Activated CD4-positive, alpha-beta T cell treated with anti-CD3 and anti-CD28 coated beads for 48 hours (primary cell): ENCODE measurements around the gene USP27X.

Experiments used
- DNase-seq: peaks from one replicate; pipeline ENCODE4 v3.0.0-alpha.2; 2020

The USP27X gene

GRCh38 chrX:49878834-49879655 is at the start of gene USP27X:
TSS of gene USP27X (plus strand) at chrX:49879484. CDS start at chrX:49880308, 824 bp downstream.
- peak; percentile 67 for DNase-seq

GRCh38 chrX:49838374-49838773 is 40.9 kb upstream of the USP27X start:
- peak; percentile 4 for DNase-seq

GRCh38 chrX:49840679-49841078 is 38.6 kb upstream of the USP27X start:
- peak; percentile 67 for DNase-seq

GRCh38 chrX:49842621-49843020 is 36.7 kb upstream of the USP27X start:
- no peak for DNase-seq

- no peak for DNase-seq
Observed at GRCh38 chrX:49844611-49845010, 34.7 kb upstream of the USP27X start.

- no peak for DNase-seq
Observed at GRCh38 chrX:49845701-49846403, 33.4 kb upstream of the USP27X start.

- no peak for DNase-seq
Observed at GRCh38 chrX:49846522-49846921, 32.8 kb upstream of the USP27X start.

GRCh38 chrX:49848275-49848674 is 31.0 kb upstream of the USP27X start:
- DNase-seq, result no peak

- DNase-seq, result no peak
Observed at GRCh38 chrX:49850028-49850427, 29.3 kb upstream of the USP27X start.

GRCh38 chrX:49853661-49854060 is 25.6 kb upstream of the USP27X start:
- no peak for DNase-seq

GRCh38 chrX:49856819-49857218 is 22.5 kb upstream of the USP27X start:
- no peak for DNase-seq

- no peak for DNase-seq
Observed at GRCh38 chrX:49858341-49858740, 20.9 kb upstream of the USP27X start.

GRCh38 chrX:49859491-49859890 is 19.8 kb upstream of the USP27X start:
- no peak for DNase-seq

GRCh38 chrX:49860867-49861535 is 18.3 kb upstream of the USP27X start:
- DNase-seq, result no peak

- no peak for DNase-seq
Observed at GRCh38 chrX:49862093-49862492, 17.2 kb upstream of the USP27X start.

GRCh38 chrX:49868739-49869138 is 10.5 kb upstream of the USP27X start:
- no peak for DNase-seq

- DNase-seq, result peak; percentile 24
Observed at GRCh38 chrX:49876750-49877149, 2.5 kb upstream of the USP27X start.

- DNase-seq, result no peak
Observed at GRCh38 chrX:49877397-49878101, 1.7 kb upstream of the USP27X start.

GRCh38 chrX:49878128-49878833 is 1.0 kb upstream of the USP27X start:
- no peak for DNase-seq

- no peak for DNase-seq
Observed at GRCh38 chrX:49879656-49880277, 483 bp downstream of the USP27X start.

- DNase-seq, result no peak
Observed at GRCh38 chrX:49880668-49881067, 1.4 kb downstream of the USP27X start.

- peak; percentile 71 for DNase-seq
Observed at GRCh38 chrX:49884290-49884862, 5.1 kb downstream of the USP27X start.
